ENCODE data around the gene OSBPL6. TPM values are rescaled to one million over a fixed set of nuclear protein-coding genes. Genes with fewer than 3 reads are reported as not detected.

The OSBPL6 gene
- total RNA-seq, 1 experiment from 2014 or later = 11.6 TPM

GRCh38 chr2:178295906-178296305 lies 101.6 kb downstream of the OSBPL6 start (continued):
- TF ChIP-seq, protein P1, sequence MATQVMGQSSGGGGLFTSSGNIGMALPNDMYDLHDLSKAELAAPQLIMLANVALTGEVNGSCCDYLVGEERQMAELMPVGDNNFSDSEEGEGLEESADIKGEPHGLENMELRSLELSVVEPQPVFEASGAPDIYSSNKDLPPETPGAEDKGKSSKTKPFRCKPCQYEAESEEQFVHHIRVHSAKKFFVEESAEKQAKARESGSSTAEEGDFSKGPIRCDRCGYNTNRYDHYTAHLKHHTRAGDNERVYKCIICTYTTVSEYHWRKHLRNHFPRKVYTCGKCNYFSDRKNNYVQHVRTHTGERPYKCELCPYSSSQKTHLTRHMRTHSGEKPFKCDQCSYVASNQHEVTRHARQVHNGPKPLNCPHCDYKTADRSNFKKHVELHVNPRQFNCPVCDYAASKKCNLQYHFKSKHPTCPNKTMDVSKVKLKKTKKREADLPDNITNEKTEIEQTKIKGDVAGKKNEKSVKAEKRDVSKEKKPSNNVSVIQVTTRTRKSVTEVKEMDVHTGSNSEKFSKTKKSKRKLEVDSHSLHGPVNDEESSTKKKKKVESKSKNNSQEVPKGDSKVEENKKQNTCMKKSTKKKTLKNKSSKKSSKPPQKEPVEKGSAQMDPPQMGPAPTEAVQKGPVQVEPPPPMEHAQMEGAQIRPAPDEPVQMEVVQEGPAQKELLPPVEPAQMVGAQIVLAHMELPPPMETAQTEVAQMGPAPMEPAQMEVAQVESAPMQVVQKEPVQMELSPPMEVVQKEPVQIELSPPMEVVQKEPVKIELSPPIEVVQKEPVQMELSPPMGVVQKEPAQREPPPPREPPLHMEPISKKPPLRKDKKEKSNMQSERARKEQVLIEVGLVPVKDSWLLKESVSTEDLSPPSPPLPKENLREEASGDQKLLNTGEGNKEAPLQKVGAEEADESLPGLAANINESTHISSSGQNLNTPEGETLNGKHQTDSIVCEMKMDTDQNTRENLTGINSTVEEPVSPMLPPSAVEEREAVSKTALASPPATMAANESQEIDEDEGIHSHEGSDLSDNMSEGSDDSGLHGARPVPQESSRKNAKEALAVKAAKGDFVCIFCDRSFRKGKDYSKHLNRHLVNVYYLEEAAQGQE (IDR thresholded peaks at IDR 0.05; ENCODE audit: low read depth) = no peak
- TF ChIP-seq ATF3 (IDR thresholded peaks at IDR 0.05) (no peak), TCF7L2 (IDR thresholded peaks at IDR 0.05; ENCODE audit: borderline replicate concordance, extremely low read depth, insufficient read depth, insufficient read length) (no peak), FOSL1 (IDR thresholded peaks at IDR 0.05; ENCODE audit: low read depth) (no peak), ZNF274 (IDR thresholded peaks at IDR 0.05; ENCODE audit: low read depth, low read length) (no peak), SRF (IDR thresholded peaks at IDR 0.05; ENCODE audit: low read depth) (no peak), YY1 (IDR thresholded peaks at IDR 0.05; ENCODE audit: extremely low read depth, insufficient replicate concordance, low read depth, low read length) (no peak)

GRCh38 chr2:178296394-178297090 lies 102.2 kb downstream of the OSBPL6 start:
- Histone ChIP-seq H3K9me2 (ENCODE audit: insufficient read depth) (no peaks in the 10 kb centered on the region), H3K36me3 (ENCODE audit: control insufficient read depth in 1 of 2, insufficient read depth in 2 of 2, low read length in 2 of 2) (no peaks in the 10 kb centered on the region), H3K9me3 (ENCODE audit: control insufficient read depth in 1 of 2, insufficient read depth in 1 of 2, low read depth in 1 of 2, low read length in 2 of 2) (no peaks in the 10 kb centered on the region), H3K4me1 (ENCODE audit: control insufficient read depth in 1 of 2, insufficient read depth in 2 of 2, low read length in 2 of 2) (peaks cover 6 to 12% of the 10 kb centered on the region in 2 experiments), H3K9ac (ENCODE audit: low read length) (no peak overlapping the region), H4K20me1 (ENCODE audit: insufficient read depth) (no peaks in the 10 kb centered on the region), H3K27me3 (ENCODE audit: insufficient read depth, low read length) (no peaks in the 10 kb centered on the region), H3K4me2 (ENCODE audit: low read length) (no peak overlapping the region), H3K4me3 (replicated peaks in 1 of 2; ENCODE audit: low read depth in 1 of 2, low read length in 2 of 2) (no peak overlapping the region), H2AFZ (ENCODE audit: low read depth, low read length, poor library complexity, severe bottlenecking) (no peak overlapping the region), H3K79me2 (ENCODE audit: insufficient read depth, low read length) (no peaks in the 10 kb centered on the region), H3K27ac (ENCODE audit: low read depth, low read length) (no peak overlapping the region)
- ATAC-seq (no peak), DNase-seq (ENCODE audit: low read depth, low spot score) (no peak)
- intact Hi-C loops (cut with micrococcal nuclease) = no loop called here
- ChIA-PET CTCF (no interaction called here), POLR2A (no interaction called here), RAD21 (ENCODE audit: low non-redundant PET in 1 of 2, low total read pairs in 2 of 2, uncharacterized antibody in 2 of 2, unreplicated experiment in 2 of 2) (no interaction called here)
- BruUV-seq (replicated peaks) = no TSS peak
- TF ChIP-seq TCF7L2 (IDR thresholded peaks at IDR 0.05; ENCODE audit: borderline replicate concordance, extremely low read depth, insufficient read depth, insufficient read length) = no peak
- no peak for TF ChIP-seq EGR1 (IDR thresholded peaks at IDR 0.05; ENCODE audit: low read depth)
- TF ChIP-seq JUND (IDR thresholded peaks at IDR 0.05) = no peak
- no peak for TF ChIP-seq EZH2phosphoT487 (IDR thresholded peaks at IDR 0.05; ENCODE audit: borderline replicate concordance)
- no peak for TF ChIP-seq FOSL1 (IDR thresholded peaks at IDR 0.05; ENCODE audit: low read depth)
- TF ChIP-seq, protein P1 (IDR thresholded peaks at IDR 0.05; ENCODE audit: low read depth) = no peak
- TF ChIP-seq, protein P2, sequence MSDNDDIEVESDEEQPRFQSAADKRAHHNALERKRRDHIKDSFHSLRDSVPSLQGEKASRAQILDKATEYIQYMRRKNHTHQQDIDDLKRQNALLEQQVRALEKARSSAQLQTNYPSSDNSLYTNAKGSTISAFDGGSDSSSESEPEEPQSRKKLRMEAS (IDR thresholded peaks at IDR 0.05) = no peak
- TF ChIP-seq ATF3 (IDR thresholded peaks at IDR 0.05) = no peak
- no peak for TF ChIP-seq POLR2A (IDR thresholded peaks at IDR 0.05; ENCODE audit: borderline replicate concordance, extremely low read depth, insufficient read depth, insufficient read length)
- no peak for TF ChIP-seq ZBTB33 (IDR thresholded peaks at IDR 0.05; ENCODE audit: extremely low read depth, insufficient replicate concordance, low read length)

Data from HCT116 (cell line).